ENCODE data around the gene RYR2.

The RYR2 gene

DNA sequence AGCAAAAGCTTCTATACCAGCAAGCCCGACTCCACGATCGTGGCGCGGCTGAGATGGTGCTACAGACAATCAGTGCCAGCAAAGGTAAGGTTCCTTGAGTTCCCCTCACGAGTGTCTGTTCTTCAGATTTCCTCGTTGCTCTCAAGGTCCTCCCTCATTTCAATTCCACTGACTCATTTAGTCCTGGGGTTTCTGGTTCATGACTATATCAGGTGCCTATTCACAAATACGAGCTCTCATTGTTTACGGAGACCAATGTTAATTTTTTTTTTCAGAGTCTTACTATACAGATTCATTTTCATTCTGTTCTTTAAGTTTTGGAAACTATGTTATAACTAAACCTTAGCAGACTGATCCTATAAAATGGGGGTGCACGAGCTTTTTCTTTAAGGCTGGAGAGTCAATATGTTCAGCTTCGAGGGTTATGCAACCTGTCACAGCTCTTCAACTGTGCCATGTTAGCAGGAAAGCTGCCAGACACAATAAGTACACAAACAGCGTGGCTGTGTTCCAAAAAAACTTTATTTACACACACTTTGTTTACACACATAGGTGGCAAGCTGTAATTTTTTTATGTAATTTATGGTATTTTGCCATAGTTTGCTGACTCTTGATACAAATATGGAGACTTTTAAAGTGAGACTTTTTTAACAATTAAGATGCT is 714.5 kb downstream of the RYR2 start:
- no peak for DNase-seq

DNA sequence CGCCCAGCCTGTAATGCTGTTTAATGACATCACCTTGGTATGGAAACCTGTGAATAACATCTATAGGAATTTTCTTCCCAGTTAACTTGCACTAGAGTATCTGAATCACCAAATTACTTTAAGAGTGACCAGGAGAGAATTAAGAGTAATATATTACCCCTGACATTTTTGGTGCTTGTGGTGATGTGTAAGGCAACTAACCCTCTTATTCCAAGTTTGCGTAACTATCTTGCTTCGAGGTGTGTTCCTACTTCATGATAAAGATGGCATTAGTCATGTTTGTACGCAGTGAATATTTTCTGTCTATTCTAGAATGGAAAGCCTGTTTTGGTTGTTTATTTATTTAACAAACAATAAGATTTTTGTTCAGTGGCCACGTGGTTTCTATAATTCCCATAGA is 717.4 kb downstream of the RYR2 start:
- DNase-seq = no peak

DNA sequence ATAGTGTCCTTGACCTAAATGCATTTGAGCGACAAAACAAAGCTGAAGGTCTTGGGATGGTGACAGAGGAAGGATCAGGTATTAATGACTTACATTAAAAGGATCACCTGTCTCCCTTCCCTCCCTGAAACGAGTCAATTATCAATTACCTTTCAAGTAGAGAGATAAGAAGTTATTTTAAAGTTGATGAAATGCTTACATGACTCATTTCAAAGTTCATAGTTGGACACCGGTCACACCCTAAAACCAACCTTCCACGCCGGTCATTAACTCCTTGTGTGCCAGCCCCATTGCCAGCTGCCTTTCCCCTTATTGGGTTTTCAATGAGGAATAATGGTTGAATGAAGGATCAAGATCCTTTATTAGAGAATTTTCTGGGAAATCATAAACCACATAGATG is 719.0 kb downstream of the RYR2 start:
- DNase-seq = no peak

DNA sequence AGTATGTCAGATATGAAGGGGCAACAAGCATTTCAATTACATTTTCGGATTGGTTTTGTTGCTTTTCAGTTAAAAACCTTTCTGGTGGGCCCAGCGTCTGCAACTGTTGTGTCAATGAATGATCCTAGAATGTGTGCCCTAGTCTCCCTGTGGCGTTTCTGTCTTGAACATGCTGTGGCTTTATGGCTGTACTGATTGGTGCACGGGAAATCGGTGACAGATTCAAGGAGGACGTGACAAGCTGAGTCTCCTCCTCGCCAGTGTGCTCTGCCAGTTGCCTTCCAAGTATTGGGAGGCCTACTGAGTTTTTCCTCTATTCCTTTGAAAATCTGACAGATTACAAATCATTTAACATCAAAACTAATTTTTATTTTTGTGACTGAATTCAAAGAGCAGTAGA is 721.2 kb downstream of the RYR2 start:
- no peak for DNase-seq

DNA sequence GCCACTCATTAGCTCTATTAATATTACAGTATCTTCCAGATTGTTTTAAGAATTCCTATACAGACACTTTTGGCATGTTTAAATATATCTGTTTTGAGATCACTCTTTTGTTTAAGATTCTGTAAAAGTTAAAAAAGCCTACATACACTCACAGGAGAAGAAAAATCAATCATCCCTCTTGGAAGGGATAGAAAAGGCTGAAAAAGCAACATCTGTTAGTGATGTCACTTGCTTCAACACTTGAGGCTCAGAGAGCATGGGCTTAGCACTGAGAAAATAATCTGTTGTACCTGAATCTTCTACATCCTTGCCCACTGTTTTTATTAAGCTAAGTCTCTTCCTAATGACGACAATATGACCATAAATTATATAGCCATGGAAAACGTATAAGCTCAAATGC is 721.8 kb downstream of the RYR2 start:
- DNase-seq = no peak

DNA sequence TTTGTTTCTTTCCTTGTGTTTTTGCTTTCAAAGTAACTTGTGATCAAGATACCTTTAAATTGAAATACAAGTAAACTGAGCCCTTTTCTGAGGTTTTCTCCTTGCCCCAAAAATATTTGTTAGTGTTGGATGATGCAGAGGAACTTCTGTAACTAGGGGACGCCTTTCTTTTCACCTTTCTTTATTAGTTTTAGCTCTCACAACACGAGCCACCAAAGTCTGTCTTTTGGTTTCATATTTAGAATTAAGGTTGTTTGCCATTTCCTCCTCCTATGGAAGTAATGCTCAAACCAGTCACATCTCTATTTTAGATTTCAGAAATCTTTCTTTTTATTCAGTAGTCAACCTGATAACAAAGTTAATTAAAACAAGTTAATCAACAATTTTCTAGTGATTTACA is 727.9 kb downstream of the RYR2 start:
- DNase-seq = no peak

DNA sequence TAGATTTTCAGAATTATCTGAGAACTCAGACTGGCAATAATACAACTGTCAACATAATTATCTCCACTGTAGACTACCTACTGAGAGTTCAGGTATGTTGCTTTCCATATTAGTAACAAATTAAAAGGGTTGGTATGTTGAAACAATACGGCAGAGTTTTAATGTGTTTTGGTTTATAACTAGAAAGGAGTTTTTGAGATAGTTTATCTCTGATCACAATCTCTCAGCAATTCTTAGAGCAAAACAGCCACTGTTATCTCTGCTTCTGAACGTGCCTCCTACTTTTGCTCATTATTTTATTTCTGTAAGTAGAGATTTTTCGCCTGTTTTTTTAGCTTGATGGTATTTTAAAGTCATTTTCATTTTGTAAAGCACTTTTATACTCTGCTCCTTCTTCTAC is 730.0 kb downstream of the RYR2 start:
- DNase-seq = no peak

DNA sequence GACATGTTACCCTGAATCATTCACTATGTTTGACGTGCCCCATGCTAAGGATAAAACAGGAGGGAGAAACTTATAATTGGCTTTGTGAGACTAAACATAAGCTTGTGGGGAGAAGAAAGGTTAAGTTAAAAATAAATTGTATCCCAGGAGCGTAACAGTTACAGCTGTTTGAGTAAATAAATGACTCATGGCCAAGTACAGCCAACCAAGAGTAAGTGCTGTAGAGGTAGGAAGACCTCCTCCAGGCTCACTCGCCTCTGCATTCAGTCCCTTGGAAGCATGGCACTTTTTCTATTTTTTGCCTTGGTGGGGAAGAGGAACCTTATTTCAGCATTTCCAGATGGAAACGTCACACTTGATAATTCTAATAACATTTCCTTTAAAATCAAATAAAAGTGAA is 732.3 kb downstream of the RYR2 start:
- no peak for DNase-seq

DNA sequence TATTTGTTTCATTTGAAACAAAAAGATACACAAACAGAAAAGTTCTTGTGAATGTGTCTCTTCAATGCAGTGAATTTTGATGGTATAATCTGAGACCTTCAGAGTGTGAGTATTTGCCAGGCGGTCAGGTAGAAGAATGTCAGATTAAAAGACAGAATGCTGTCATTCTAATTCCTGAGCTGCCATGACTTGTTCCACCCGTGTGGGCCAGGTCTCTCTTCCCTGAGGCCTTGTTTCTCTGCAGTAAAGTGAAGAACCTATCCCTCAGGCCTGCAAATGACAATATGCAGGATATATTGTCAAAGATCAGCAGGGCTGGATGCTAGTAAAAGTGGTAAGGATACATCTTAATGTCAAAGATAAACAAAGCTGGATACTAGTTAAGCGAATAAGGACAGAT is 737.4 kb downstream of the RYR2 start:
- DNase-seq = no peak

DNA sequence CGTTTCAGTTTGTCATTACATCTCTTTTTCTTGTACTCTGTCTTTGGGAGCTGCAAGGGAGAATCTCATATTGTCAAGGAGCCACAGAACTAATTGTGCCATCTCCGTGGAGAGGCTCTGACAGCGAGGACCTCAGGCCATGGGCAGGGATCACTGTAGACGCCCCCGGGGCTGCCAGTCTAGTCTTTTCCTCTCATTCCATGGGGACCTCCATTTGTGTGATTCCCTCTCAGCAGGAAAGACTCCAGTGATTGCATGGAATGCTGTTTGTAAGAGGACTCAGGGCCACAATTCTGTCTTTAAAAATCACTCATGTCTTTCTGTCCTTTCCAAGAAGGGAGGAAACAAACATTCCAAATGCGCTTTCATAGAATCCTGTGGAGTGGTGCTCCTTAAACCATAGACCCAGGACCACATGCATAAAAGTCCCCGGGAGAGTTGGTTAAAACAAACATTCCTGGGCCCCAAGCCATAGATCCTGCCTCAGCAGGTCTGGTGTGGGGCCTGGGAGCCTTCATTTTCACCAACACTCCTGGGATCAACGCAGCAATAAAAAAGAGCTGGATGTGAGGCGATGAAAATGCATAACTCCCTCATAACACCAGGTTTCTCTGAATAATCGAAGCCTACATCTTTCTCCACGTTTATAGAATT is 744.2 kb downstream of the RYR2 start:
- no peak for DNase-seq

DNA sequence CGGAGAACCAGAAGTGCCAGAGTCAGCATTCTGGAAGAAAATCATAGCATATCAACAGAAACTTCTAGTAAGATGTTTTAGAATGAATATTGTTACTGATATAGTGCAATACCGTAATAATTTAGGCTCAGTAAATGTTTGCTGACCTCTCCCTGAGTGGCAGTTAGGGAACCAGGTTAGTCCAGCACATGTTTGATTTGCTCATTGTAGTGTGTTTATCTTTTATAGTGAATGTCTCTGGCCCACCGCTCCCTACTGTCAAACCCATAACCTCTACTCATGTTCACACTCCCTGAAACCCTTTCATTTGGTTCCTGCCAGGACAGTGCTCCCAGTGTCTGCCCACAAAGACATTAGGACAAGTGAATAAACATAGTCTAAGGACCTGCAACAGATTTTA is 746.1 kb downstream of the RYR2 start:
- DNase-seq = no peak

DNA sequence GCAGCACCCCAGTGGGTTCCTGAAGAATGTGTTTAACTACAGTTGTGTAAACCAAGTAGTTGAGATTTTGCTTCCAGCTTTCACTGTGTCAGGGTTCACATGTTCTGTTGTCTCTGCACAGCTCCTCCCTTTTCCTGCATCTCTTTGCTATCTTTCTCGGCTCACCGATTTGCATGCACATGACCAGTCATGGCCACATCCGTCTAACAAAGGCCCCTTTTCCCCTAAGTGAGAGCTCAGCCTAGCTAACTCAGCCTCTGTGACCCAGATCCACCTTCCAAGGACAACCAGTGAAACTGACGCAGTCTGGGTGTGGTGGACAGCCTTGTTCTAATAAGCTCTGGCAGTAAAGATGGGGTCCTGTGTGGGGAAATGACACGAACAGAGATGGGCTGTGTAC is 747.6 kb downstream of the RYR2 start:
- DNase-seq = no peak

DNA sequence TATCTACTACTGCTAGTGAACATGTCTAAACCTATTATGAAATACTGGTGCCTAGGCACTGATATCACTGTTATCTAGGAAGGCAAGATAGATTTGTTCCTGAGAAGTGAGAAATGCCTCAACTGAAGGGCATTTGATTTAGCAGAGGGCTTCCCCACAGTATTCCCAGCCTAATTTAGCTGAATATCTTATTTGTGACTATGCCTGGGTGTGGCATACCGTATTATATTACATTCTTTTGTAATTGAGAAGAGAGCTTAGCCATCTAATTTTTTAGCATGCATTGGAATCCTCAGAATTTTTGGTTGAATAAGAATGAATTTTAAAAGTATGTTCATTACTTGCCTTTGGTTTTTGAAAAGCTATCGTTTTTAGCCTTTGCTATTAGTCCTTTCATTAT is 749.6 kb downstream of the RYR2 start:
- no peak for DNase-seq

DNA sequence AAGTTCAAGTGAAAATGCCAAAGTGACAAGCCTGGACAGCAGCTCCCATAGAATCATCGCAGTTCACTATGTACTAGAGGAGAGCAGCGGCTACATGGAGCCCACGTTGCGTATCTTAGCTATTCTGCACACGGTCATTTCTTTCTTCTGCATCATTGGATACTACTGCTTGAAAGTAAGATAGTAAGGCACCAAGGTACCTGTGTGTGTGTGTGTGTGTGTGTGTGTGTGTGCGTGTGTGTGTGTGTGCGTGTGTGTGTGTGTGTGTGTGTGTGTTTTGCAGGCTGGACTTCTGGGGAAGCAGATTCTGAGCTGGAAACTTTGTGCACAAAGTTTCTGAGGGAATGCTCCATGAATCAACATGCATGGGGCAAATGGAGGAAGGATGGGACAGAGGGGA is 750.2 kb downstream of the RYR2 start:
- no peak for DNase-seq

DNA sequence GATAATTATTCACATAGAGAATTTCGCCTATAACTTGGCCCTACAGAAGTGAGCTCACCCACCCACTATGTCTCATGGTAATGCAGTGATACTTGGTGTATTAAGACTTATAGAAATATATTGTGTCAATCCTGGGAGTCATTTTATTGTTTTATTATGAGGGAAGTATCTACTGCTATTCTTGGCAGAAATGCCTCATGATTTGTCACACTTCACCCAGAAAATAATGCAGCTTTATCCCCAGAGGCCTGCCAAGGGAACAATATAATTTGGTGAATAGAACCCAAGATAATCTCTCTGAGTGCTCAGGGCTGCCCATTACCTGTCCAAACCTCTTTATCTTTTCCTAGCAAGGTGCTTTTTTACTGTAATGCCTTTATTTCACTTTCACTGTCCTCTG is 750.7 kb downstream of the RYR2 start:
- no peak for DNase-seq

DNA sequence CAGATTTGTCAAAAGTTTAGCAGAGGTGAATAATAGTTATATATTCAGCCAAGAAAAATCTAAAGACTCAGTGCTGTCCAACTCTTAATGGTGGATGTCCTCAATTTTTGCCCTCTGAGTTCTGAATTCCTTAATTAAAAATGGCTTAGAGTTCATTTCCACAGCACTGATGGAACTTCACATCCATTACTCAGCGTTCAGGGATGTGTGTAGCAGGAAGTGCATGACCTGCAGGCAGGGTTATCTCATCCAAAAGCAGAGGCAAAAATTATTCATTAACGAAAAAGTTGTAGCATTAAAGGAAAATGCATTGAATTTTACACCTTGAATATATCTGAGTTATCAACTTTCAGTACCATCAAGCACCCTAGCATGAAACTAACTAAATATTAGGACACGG is 752.1 kb downstream of the RYR2 start:
- no peak for DNase-seq

DNA sequence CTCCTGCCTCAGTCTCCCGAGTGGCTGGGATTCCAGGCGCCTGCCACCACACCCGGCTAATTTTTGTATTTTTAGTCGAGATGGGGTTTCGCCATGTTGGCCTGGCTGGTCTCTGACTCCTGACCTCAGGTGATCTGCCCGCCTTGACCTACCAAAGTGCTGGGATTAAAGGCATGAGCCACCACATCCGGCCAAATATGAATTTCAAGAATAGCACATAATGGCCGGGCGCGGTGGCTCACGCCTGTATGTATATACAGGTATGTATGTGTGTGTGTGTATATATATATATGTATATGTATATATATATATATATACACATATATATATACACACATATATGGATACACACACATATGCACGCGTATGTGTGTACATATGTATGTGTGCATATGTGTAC is 753.6 kb downstream of the RYR2 start:
- no peak for DNase-seq

DNA sequence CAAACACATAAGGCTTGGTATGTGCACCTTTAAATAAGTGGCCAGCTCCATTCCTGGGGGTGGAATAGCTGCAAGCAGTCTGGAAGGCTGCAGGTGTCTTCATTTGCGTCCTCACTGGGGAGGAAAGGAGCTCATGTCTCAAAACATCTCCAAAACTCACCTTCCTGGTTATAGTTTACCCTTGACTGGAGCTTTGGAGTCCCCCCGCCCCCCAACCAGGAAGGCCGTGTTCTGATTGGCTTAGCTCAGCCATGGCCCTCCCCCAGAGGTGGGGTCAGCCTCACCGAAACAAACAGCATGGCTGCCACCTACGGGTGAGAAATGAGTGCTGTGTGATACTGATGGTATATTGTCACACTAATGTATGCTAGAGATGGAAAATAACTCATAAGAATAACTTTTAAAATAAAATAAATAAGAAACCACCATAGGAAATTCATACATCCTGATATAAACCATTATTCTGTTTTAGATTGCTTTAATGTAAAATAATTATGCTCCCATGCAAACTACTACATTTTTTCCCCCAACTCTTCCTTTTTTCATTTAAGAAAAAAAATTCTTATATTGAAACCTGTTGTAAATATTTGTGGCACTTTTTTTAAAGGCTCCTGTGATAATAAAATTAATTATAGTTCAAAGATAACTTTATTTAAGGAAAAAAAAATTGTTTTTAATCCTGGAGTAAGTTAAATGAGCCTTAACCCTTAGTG is 757.9 kb downstream of the RYR2 start:
- no peak for DNase-seq

DNA sequence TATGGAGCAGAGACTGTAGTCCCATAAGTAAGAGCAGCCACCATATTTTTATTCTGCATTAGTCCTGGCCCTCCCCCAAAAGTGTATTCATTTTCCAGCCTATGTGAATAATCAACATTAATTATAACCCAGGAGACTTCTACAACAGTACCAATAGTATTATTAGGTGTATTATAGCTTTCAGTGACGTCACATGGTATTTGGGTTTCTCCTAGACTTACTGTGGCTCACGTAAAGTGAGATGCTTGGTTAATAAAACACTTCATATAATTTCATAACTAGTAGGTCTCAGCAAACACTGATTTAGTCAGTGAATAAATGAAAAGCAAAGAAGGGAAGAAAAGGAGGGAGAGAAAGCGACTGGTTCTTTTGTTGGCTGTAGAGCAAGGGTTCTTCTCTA is 762.5 kb downstream of the RYR2 start:
- DNase-seq = no peak

DNA sequence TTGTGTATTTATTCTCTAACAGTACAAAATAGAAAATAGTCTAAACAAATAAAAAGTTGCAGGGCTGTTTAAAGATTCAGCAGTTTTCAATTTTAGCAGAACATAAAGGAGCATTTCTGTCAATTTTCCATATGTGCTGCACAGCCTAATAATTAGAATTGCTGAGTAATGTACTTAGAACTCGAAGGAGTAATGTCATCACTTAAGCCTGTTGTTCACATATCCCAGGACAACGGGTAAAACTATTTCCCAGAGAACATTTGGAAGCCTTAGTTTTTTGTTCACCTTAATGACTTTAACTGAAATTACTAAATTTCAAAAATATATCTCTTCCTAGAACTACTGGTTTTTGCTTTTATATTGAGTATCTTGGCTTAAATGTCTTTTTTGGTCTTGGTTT is 767.1 kb downstream of the RYR2 start:
- no peak for DNase-seq

DNA sequence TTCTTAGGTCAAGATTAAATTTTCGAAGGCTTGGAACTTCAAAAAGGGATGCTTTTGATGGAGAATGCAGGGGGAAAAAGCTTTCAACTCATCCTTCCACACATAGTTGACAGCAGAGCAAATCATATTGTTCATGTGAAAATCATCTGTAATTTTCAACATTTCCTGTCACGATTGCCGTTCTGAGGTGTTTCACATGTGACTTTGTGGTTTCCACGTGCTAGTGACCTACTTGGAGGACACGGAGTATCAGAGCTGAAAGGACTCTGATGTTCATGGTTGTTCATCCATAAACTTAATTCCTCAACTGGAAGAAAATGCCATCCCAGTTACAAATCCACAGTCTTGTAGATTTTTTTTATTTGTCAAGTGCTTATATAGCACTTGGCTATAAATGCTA is 769.6 kb downstream of the RYR2 start:
- no peak for DNase-seq

DNA sequence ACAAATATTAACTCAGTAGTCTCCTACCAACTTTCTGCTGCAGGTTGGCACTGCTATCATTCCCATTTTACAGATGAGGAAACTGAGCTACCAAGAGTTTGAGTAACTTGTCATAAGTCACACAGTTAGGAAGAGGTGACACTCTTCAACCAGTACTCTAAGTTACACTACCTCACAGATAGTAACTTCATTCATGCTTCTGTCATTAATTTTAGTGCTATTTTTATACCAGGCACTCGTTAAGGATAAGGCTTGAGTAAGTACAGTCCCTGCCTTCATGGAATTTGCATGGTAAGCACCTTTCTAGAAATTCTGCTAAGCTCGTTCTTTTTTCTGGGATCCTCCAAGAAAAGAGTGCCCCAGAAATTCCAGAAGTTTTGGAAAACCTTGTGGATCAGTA is 770.1 kb downstream of the RYR2 start:
- no peak for DNase-seq

DNA sequence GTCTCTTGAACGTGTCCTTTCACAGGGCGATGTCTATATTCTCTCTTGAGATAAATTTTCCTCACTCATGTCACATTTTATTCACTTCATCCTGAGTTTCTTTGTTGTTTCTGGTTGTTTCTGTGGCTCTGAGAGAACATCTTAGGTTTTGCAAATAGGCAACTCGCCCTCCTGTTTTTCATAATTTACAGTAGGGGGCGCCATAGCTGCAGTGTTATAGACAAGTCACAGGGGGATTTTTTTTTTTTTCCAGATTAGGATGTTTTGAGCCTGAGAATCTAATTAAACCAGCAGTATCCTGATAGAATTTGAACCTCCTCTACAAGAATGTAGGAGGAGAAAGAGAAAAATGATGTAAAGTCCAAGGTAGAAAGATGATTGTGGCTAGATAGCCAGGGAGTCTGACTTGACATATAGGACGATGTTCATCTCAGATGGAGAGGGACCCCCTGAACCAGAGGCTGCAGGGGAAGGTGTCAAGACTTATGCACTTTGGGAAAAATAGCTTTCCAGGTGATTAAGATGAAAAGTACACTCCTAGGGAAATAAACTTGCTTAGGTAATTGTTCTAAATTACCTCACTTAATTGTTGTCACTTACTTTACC is 772.4 kb downstream of the RYR2 start:
- DNase-seq = no peak

DNA sequence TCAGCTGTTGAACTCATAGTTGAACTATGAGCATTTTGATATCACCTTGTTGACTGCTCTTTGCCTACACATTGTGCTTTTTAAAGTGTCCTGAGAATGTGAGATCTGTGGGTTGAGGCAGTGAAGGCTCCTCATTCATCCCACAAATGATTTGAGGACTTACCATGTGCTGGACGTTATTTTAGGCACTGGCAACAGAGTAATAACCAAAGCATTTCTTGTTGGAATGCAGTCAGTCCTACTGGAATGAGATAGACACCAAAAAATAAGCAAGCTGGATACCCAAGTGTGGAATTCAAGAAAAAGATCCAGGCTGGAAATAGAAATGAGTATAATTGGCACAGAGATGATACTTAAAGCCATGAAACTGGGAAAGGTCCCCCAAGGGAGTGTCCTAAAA is 775.3 kb downstream of the RYR2 start:
- no peak for DNase-seq

All from NCI-H187 treated with DMSO at 0.1 percent for 48 hours (cell line).